CD4-positive, alpha-beta memory T cell (primary cell): ENCODE measurements around the gene AFG1L. TPM values are rescaled to one million over a fixed set of nuclear protein-coding genes. Genes with fewer than 3 reads are reported as not detected.

Source experiments
- CTCF ChIA-PET: fragments of 350-600 bp; sonication (Branson Sonifier 250); formaldehyde crosslinking; loops from one replicate; lab custom pipeline; 2021; ENCODE audit warnings: inconsistent platforms; ENCODE audit not compliant: partially characterized antibody; lab: Charles Lee
- POLR2A ChIA-PET: fragments of 350-600 bp; sonication (Branson Sonifier 250); formaldehyde crosslinking; loops from one replicate; lab custom pipeline; 2021; ENCODE audit not compliant: partially characterized antibody; lab: Charles Lee
- DNase-seq, 5 donors: peaks; one replicate each; pipeline versions ENCODE4 v3.0.0 to v3.0.0-alpha.2; 2020 to 2022; ENCODE audit warnings: mixed read lengths in 1 of 5
- H3K27ac ChIP-seq: one replicate; pipeline ENCODE4 v1.7.0; 2013; ENCODE audit warnings: low read depth, low read length
- H3K27me3 ChIP-seq: 2 replicates; pipeline ENCODE4 v1.7.0; 2013; ENCODE audit warnings: mild to moderate bottlenecking, low read length, moderate library complexity; ENCODE audit not compliant: insufficient read depth
- H3K36me3 ChIP-seq: 2 replicates; pipeline ENCODE4 v1.7.0; 2013; ENCODE audit warnings: mild to moderate bottlenecking, low read length, moderate library complexity; ENCODE audit not compliant: insufficient read depth
- H3K4me1 ChIP-seq: 2 replicates; pipeline ENCODE4 v1.7.0; 2013; ENCODE audit warnings: mild to moderate bottlenecking, low read length, moderate library complexity; ENCODE audit not compliant: insufficient read depth
- H3K4me3 ChIP-seq, 2 donors: one replicate each; pipeline ENCODE4 v1.7.0; 2013; ENCODE audit warnings: low read length in 2 of 2, mild to moderate bottlenecking in 1 of 2
- H3K9me3 ChIP-seq, 2 donors: one replicate each; pipeline ENCODE4 v1.7.0; 2013; ENCODE audit warnings: low read length in 2 of 2, control low read depth in 1 of 2; ENCODE audit not compliant: control insufficient read depth in 1 of 2
- H3K27ac Mint-ChIP-seq, 7 donors: one replicate each; pipeline ENCODE4 v1.8.0; 2020 to 2021; ENCODE audit warnings: mixed read lengths in 7 of 7, mild to moderate bottlenecking in 6 of 7, inconsistent platforms in 3 of 7, moderate library complexity in 3 of 7
- H3K27me3 Mint-ChIP-seq, 2 donors: one replicate each; pipeline ENCODE4 v1.8.0; 2020 to 2021; ENCODE audit warnings: mixed read lengths in 2 of 2
- H3K36me3 Mint-ChIP-seq, 2 donors: one replicate each; pipeline ENCODE4 v1.8.0; 2020 to 2021; ENCODE audit warnings: mixed read lengths in 2 of 2, inconsistent platforms in 1 of 2, mild to moderate bottlenecking in 1 of 2
- H3K4me1 Mint-ChIP-seq, 4 donors: one replicate each; pipeline ENCODE4 v1.8.0; 2020 to 2021; ENCODE audit warnings: mixed read lengths in 4 of 4, mild to moderate bottlenecking in 1 of 4
- H3K4me3 Mint-ChIP-seq, 8 donors: one replicate each; pipeline ENCODE4 v1.8.0; 2020 to 2021; ENCODE audit warnings: mixed read lengths in 8 of 8, mild to moderate bottlenecking in 7 of 8, moderate library complexity in 6 of 8, inconsistent platforms in 3 of 8
- H3K9me3 Mint-ChIP-seq, 8 donors: one replicate each; pipeline ENCODE4 v1.8.0; 2020 to 2021; ENCODE audit warnings: mixed read lengths in 8 of 8, mild to moderate bottlenecking in 5 of 8, inconsistent platforms in 3 of 8, moderate library complexity in 1 of 8
- intact Hi-C: fragments of 100-400 bp; cut with micrococcal nuclease; formaldehyde crosslinking; loops from one replicate; pipeline ENCODE4 v1.15.1; 2023
- polyA plus RNA-seq, 2 donors: library from polyadenylated mRNA; unstranded; fragments of 300-500 nt; fragmentation: Illumina TruSeq; gene quantifications; one replicate each; pipeline ENCODE4 v1.2.3, GENCODE V29; 2021
- total RNA-seq, 2 experiments: library from RNA; stranded (reverse); gene quantifications; one replicate each; pipeline ENCODE4 v1.2.3, GENCODE V29; 2021

AFG1L gene
- total and polyA plus RNA-seq, 4 experiments from 2014 or later, result 1.5 to 6.6 (median 4.5) TPM

DNA sequence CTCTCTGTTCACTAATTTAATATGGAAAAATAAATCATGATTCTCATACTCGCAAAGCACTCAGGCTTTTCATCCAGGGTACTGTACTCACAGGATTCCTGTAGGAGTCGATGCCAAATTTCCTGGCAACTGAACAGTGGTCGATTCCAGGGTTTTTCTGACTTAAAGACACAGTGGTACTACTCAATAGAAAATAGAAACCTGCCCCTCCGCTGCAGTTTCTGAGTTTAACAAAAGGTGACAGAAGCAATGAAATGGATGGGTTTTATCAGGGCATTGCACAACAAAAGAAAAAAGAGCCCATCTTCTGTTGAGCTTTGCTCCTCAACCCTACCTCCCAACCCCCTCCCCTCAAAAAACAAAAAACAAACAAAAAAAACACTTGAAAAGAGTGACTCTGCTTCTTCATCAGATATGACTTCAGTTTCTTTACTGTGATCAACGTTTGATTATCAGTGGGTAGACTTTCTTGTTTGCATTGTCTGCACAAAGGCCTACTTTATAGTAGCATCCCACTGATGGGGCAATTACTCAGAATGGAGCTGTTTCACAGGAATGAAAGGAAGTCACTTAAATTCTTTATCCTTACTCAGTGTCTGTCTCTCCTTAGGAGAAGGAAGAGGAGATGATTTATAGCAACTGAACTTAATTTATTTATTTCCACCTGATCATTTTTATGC is 169.7 kb downstream of the AFG1L start:
- H3K27me3 ChIP-seq, result no peaks in the 10 kb centered on the region
- peaks cover 0 to 4% of the 10 kb centered on the region in 2 donors for H3K27me3 Mint-ChIP-seq
- H3K27ac Mint-ChIP-seq, result no peak overlapping the region
- CTCF ChIA-PET, result no interaction called here
- no peaks in the 10 kb centered on the region for H3K9me3 Mint-ChIP-seq
- peaks cover 0 to 4% of the 10 kb centered on the region in 2 donors for H3K36me3 Mint-ChIP-seq
- intact Hi-C loops, result no loop called here
- H3K4me3 Mint-ChIP-seq, result no peak overlapping the region
- no peak overlapping the region for H3K4me3 ChIP-seq
- H3K36me3 ChIP-seq, result no peaks in the 10 kb centered on the region
- H3K4me1 Mint-ChIP-seq, result no peaks in the 10 kb centered on the region
- H3K27ac ChIP-seq, result no peak overlapping the region
- DNase-seq, result no peak
- H3K4me1 ChIP-seq, result no peaks in the 10 kb centered on the region
- POLR2A ChIA-PET, result no interaction called here
- no peaks in the 10 kb centered on the region for H3K9me3 ChIP-seq

DNA sequence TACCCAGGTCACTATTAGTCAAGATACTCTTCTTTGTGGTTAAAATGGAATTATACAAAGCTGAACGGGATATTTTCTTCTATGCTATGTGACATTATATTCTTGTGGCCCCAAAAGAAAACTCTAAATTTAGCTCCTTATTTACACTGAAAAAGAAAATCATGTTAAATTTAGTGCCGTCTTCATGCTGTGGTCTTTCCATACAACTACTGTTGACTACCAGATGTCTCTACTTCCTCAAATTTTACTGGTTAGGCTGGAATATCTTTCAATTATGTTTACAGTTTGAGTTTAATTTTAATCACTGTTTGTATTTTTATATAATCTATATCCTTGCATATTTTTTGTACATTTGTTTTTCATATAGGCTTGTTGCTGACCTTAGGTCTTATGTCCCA is 170.2 kb downstream of the AFG1L start:
- no peaks in the 10 kb centered on the region for H3K4me1 Mint-ChIP-seq
- POLR2A ChIA-PET, result no interaction called here
- DNase-seq, result no peak

DNA sequence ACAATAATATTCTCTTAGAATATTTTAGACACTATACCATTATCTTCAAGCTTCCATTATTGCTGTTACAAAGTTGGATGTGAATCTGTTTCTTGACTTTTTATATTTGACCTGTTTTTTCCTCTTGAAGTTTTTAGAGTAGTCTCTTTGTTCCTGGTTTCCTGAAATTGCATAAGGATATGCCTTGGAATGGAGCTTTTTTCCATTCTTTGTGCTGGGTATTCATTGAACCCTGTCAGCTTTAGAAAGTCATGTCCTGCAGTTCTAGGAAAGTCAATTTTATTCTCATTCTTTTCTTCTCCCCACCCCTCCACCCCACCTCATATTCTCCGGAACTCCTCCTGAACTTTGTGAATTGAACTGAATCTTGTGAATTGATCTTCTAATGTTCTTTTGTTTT is 173.5 kb downstream of the AFG1L start:
- intact Hi-C loops, result no loop called here
- no peaks in the 10 kb centered on the region for H3K36me3 ChIP-seq
- Mint-ChIP-seq H3K27ac (no peak overlapping the region), H3K4me1 (no peaks in the 10 kb centered on the region), H3K9me3 (no peaks in the 10 kb centered on the region), H3K4me3 (no peak overlapping the region), H3K27me3 (peaks cover 0 to 4% of the 10 kb centered on the region in 2 donors), H3K36me3 (peaks cover 0 to 9% of the 10 kb centered on the region in 2 donors)
- no peaks in the 10 kb centered on the region for H3K4me1 ChIP-seq
- H3K9me3 ChIP-seq, result no peaks in the 10 kb centered on the region
- DNase-seq, result no peak
- no peak overlapping the region for H3K4me3 ChIP-seq
- ChIA-PET CTCF (no interaction called here), POLR2A (no interaction called here)
- no peaks in the 10 kb centered on the region for H3K27me3 ChIP-seq
- no peak overlapping the region for H3K27ac ChIP-seq

More for the DNA sequence above, 170.2 kb downstream of the AFG1L start:
- H3K27me3 ChIP-seq, result no peaks in the 10 kb centered on the region
- no peaks in the 10 kb centered on the region for H3K4me1 ChIP-seq
- no peak overlapping the region for H3K27ac Mint-ChIP-seq
- intact Hi-C loops, result no loop called here
- no peak overlapping the region for H3K27ac ChIP-seq
- H3K36me3 Mint-ChIP-seq, result peaks cover 0 to 4% of the 10 kb centered on the region in 2 donors
- no peak overlapping the region for H3K4me3 Mint-ChIP-seq
- CTCF ChIA-PET, result no interaction called here
- H3K36me3 ChIP-seq, result no peaks in the 10 kb centered on the region
- peaks cover 0 to 4% of the 10 kb centered on the region in 2 donors for H3K27me3 Mint-ChIP-seq
- no peaks in the 10 kb centered on the region for H3K9me3 Mint-ChIP-seq
- H3K4me3 ChIP-seq, result no peak overlapping the region
- H3K9me3 ChIP-seq, result no peaks in the 10 kb centered on the region

DNA sequence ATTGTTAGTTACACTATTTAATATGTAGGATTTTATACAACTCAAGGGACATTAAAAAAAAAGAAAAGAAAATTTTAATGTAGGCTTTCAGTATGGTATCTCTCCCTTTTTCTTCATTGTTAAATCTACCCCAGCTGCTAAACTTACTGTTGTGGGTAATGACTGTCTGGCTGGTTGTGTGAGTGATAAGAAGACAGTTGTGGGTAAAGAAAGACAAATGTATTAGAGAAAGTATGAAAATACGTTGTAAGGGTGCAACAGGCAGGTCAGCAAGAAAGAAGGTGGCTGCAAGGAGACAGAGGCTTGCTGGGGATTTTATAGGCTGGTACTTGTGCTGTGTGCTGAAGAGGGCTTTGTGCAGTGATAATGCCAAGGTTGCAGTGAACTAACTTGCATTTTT is 174.5 kb downstream of the AFG1L start:
- ChIA-PET POLR2A (no interaction called here), CTCF (no interaction called here)
- no peaks in the 10 kb centered on the region for H3K27me3 ChIP-seq
- peaks cover 0 to 9% of the 10 kb centered on the region in 2 donors for H3K36me3 Mint-ChIP-seq
- intact Hi-C loops, result no loop called here
- no peaks in the 10 kb centered on the region for H3K4me1 Mint-ChIP-seq
- no peak overlapping the region for H3K27ac ChIP-seq
- H3K27ac Mint-ChIP-seq, result no peak overlapping the region
- no peaks in the 10 kb centered on the region for H3K9me3 Mint-ChIP-seq
- H3K36me3 ChIP-seq, result no peaks in the 10 kb centered on the region
- H3K27me3 Mint-ChIP-seq, result peaks cover 0 to 4% of the 10 kb centered on the region in 2 donors
- H3K4me1 ChIP-seq, result no peaks in the 10 kb centered on the region
- no peak for DNase-seq
- no peak overlapping the region for H3K4me3 Mint-ChIP-seq
- H3K4me3 ChIP-seq, result no peak overlapping the region
- no peaks in the 10 kb centered on the region for H3K9me3 ChIP-seq

DNA sequence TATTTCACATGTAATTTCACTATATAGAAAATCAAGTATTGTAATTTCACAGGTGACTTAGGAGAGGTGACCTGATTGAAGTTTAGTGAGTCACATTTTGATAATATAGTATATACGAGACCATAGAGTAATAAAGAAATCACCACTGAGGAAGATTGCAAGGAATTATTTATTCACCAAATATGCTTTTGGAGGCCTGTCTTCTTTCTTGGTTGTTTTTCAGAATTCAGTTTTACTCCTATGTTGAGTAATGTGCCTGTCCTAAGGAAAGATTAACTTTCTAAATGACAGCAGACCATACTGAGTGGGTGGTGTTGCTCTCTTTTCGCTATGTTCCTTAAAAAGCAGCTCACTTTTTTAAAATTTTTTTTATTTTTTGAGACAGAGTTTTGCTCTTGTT is 178.3 kb downstream of the AFG1L start:
- CTCF ChIA-PET, result no interaction called here
- no peaks in the 10 kb centered on the region for H3K9me3 Mint-ChIP-seq
- Histone ChIP-seq H3K27ac (no peak overlapping the region), H3K27me3 (no peaks in the 10 kb centered on the region), H3K9me3 (no peaks in the 10 kb centered on the region), H3K4me3 (no peak overlapping the region), H3K36me3 (peaks cover 6% of the 10 kb centered on the region), H3K4me1 (no peaks in the 10 kb centered on the region)
- peaks cover 0 to 4% of the 10 kb centered on the region in 2 donors for H3K27me3 Mint-ChIP-seq
- POLR2A ChIA-PET, result no interaction called here
- no peak for DNase-seq
- H3K4me1 Mint-ChIP-seq, result no peaks in the 10 kb centered on the region
- H3K36me3 Mint-ChIP-seq, result peaks cover 7 to 14% of the 10 kb centered on the region in 2 donors
- H3K27ac Mint-ChIP-seq, result no peak overlapping the region
- intact Hi-C loops, result no loop called here
- no peak overlapping the region for H3K4me3 Mint-ChIP-seq

DNA sequence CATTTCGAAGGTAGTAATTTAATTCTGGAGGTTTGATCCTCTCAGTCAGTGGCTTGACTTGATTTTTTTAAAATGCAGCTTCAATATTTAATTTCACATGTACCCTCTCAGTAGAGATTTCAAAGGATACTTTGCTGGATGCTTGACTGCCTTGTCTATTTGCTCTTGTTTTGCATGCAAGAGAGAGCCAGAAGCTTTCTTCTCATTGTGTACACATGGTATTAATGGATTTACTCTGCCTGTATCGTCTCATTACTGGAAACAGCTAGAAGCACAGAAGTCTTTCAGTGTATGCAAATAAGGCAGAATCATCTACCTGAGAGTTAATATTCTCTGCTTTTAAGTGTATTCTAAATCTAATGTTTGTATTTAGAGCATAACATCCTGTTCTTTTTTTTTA is 181.5 kb downstream of the AFG1L start:
- intact Hi-C loops, result no loop called here
- no peak overlapping the region for H3K27ac ChIP-seq
- Mint-ChIP-seq H3K4me1 (no peaks in the 10 kb centered on the region), H3K36me3 (peaks cover 20 to 33% of the 10 kb centered on the region in 2 donors), H3K27ac (no peak overlapping the region), H3K9me3 (peaks cover 0 to 3% (median 0%) of the 10 kb centered on the region in 8 donors), H3K27me3 (no peaks in the 10 kb centered on the region), H3K4me3 (no peak overlapping the region)
- H3K27me3 ChIP-seq, result no peaks in the 10 kb centered on the region
- no peaks in the 10 kb centered on the region for H3K9me3 ChIP-seq
- no peak overlapping the region for H3K4me3 ChIP-seq
- H3K4me1 ChIP-seq, result no peaks in the 10 kb centered on the region
- H3K36me3 ChIP-seq, result peaks cover 6% of the 10 kb centered on the region
- ChIA-PET POLR2A (interaction anchor here (0.9 kb wide), 1 partner anchor 16 kb away, joined by 3 read pairs; no protein-coding TSS in a partner anchor), CTCF (no interaction called here)
- no peak for DNase-seq

DNA sequence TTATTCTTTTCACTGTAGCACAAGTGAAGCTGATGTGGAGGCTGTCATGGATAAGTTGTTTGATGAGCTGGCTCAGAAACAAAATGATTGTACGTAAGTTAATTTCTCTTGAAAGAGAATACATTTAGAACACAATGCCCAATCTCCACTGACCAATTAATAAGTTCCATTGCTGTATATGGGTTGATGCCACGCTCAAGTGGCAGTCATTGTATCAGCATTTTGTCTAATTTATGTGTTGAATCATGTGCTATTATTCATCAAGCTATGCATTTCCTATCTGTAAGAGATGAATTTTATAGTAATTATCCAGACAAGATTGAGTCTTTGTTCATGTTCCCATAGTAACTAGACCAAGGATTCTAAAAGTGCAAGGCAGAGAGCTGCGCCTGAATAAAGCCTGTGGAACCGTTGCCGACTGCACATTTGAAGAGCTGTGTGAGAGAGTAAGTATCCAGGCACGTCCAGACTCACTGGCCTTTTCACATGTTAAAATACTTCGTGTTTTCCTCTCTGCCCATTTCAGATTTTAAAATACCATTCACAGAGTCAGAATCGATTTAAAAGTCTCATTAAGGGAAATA is 182.1 kb downstream of the AFG1L start:
- DNase-seq, result no peak
- no peak overlapping the region for H3K27ac Mint-ChIP-seq
- Histone ChIP-seq H3K27ac (no peak overlapping the region), H3K36me3 (peaks cover 6% of the 10 kb centered on the region), H3K4me1 (no peaks in the 10 kb centered on the region), H3K4me3 (no peak overlapping the region), H3K9me3 (no peaks in the 10 kb centered on the region), H3K27me3 (no peaks in the 10 kb centered on the region)
- POLR2A ChIA-PET, result interaction anchor here (0.9 kb wide), 1 partner anchor 16 kb away, joined by 3 read pairs; no protein-coding TSS in a partner anchor
- CTCF ChIA-PET, result no interaction called here
- intact Hi-C loops, result no loop called here
- no peak overlapping the region for H3K4me3 Mint-ChIP-seq
- H3K4me1 Mint-ChIP-seq, result no peaks in the 10 kb centered on the region
- H3K27me3 Mint-ChIP-seq, result no peaks in the 10 kb centered on the region
- H3K9me3 Mint-ChIP-seq, result peaks cover 0 to 4% (median 0%) of the 10 kb centered on the region in 8 donors
- H3K36me3 Mint-ChIP-seq, result peaks cover 20 to 39% of the 10 kb centered on the region in 2 donors
